Ramos (cell line): Measurements from ENCODE around the gene SLC37A1.

Experiments used
- in situ Hi-C: fragments of 300-500 bp; cut with MboI; formaldehyde crosslinking; loops from one replicate; pipeline ENCODE4 v1.14.3; 2022; ENCODE audit warnings: low sequenced_read_pairs; ENCODE audit not compliant: unreplicated experiment

Gene SLC37A1

DNA sequence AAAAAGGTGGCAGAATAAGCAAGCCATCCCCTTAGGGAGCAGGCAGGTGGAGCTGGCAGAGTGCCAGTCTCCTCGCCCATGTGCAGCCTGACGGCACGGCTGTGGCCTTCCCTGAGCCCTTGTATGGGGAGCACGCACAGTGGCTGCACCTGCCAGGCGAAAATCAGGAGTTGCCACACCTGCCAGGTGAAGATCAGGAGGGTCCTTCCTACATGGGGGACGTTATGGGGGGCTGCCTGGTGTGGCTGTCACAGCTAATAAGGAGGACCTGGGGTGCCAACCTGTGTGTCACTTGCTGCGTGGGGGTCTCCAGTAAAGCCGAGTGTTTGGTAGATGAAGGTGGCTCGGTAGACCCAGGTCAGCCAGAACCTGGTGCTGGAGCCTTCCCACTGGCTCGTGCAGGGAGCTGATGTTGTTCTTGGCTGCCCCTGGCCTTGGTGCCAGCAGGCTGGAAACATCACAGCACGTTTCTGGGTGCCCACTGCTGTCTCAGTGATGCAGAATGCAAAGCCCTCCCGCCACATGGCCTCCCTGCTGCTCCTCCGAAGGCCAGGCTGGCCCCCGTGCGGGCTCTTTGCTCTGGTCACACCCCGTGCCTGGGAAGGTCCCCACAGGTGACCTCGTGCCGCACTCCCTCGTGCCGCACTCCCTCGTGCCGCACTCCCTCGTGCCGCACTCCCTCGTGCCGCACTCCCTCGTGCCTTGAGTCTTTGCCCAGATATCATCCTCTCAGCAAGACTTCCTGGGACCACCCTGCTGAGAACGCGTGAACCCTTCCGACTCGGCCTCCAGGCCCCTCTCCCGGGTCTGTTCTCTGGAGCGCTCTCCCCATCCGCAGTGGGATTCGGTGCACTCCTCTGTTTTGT is 55.4 kb downstream of the SLC37A1 start:
- in situ Hi-C loops, result no loop called here

DNA sequence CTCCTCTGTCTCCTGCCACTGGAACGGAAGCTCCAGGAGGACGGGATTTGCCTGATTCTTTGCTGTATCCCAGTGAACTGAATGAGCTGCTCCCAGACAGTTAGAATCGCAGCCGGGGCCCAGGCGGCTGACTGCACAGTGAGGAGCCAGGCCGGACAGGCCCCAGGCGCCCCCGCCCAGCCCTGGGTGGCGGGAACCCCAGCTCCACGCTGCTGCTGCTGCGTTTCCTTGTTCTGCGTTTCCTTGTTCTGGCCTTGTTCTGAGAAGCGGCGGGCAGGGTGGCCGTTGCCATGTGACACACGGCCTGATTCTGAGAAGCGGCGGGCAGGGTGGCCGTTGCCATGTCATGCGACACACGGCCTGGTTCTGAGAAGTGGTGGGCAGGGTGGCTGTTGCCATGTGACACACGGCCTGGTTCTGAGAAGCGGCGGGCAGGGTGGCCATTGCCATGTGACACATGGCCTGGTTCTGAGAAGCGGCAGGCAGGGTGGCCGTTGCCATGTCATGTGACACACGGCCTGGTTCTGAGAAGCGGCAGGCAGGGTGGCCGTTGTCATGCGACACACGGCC is 56.2 kb downstream of the SLC37A1 start:
- in situ Hi-C loops, result no loop called here

DNA sequence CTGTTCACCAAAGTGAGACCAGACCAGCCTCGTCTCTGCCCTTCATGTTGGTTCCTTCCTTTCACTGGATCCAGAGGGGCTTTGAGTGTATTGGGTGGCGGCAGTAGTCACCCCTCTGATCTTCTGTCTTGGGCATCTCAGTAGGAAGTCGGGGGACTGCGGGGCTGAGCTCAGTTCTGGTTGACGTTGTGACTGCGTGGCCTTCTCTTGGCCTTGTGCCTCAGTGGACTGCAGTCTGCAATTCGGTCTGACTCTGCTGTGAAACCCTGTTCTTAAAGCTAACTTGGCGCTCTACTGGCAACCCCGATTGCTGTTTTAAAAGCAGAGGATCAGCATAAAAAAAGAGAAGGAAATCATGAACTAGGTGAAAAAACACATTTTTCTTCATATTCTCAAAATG is 56.7 kb downstream of the SLC37A1 start:
- in situ Hi-C loops, result no loop called here

DNA sequence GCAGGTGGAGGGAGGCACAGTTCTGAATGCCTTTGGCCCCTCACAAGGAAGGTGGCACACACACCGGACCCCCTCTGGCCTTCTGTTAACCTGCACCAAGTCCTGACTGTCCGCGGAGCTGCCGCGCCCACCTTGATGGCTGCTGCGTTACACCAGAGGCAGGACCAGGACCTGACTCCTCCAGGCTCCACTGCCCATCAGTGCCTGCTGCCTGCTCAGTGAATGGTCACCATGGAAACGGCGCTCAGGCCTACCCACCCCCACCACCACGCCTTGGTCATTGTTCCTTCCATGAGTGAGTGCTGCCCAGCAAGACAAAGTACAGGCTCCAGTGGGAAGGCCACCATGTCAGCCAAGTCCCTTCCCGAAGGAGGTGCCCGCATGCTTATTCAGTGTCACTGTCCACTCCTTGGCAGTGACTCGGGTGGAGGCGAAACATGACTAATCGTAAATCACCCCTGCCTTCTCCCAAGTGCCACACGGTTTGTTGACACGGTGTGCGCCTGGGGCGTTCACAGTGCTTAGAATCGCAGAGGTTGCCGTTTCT is 57.3 kb downstream of the SLC37A1 start:
- in situ Hi-C loops, result no loop called here

DNA sequence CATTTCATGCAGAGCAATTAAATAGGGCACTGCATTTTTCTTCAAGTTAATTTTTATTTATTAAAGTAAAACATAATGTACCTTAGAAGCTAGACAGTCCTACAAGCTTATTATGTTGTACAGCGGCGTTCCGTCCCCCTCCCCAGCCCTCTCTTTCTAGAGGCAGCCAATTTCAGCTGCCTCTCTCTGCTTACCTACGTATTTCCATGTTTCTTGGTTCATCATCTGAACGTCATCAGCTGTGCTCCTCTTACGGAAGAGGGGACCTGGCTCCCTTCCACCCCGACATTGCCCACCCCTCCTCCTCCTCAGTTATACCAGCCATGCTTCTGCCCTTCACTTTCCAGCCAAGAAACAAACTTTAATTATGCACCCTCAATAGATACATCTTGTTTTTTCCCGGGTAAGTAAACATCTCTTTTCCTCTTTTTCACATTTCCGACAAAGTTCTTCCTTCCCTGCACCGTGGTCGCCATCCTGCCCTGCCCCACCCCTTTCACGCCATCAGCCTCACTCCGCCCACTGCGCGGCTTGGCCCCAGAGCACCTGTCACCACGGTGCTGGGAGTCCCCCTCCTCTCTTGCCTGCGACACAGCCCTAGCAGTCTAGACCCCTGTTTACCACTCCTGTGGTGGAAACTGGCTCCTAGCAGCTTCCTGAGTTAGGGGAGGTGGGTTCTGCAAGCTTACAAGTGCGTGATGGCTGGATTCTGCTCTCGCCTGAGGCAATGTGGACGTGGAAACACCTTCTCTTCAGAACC is 57.9 kb downstream of the SLC37A1 start:
- in situ Hi-C loops, result no loop called here

DNA sequence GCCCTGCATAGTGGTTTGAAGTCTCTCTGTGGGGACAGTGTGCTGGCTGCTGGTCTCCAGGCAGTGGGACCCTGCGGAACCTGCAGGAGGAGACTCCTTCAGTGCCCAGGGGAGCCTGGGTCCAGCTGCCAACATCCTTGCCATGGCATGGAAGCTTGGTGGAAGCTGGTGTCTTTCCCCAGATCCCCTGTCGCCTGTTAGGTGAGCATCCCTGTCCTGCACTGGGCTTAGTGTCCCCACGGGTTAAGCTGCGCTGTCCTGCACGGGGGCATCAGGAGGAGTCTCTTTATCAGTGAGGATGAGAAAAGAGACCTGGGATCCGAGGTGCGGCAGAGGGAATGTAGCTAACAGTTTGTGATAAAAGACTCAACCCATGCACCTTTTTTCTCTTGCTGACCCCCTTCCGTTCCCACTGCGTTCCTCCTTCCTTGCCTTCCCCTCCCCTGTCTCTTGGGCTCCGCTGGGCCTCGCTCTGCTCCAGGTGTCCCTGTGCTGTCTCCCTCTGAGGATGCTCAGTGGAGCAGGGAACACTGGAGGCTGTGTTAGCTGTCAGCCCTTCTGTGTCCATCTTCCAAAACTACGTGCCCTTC is 59.3 kb downstream of the SLC37A1 start:
- in situ Hi-C loops, result no loop called here

DNA sequence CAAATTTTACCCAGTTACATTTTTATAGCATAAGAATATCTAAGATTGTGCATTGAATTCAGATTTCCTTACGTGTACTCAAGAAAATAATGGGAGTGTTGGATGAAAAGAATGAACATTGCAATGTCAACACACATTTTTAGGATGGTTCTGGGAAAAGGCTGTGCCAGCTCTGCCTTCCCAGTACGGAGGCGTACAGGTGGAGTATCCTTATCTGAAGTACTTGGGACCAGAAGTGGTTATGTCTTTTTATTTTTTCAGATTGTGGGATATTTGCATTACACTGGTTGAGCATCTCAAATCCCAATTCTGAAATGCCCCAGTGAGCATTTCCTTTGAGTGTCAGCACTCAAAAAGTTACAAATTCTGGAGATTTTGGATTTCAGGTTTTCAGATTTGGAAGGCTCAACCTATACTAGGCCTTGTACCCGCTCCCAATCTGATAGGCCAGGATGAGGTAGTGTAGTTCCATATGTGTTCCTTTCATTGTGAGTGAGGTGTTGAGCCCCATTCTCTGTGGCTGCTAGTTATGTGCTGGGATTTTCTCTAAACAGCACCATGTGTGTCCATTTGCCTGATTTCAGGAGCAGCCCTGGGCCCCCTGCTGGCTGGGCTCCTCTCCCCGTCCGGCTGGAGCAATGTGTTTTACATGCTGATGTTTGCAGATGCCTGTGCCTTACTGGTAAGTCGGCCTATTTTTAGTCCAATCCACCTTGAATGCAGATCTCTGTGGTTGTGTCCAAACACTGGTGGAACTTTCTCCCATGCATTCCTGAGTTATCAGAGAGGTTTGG is 60.8 kb downstream of the SLC37A1 start:
- in situ Hi-C loops, result no loop called here

DNA sequence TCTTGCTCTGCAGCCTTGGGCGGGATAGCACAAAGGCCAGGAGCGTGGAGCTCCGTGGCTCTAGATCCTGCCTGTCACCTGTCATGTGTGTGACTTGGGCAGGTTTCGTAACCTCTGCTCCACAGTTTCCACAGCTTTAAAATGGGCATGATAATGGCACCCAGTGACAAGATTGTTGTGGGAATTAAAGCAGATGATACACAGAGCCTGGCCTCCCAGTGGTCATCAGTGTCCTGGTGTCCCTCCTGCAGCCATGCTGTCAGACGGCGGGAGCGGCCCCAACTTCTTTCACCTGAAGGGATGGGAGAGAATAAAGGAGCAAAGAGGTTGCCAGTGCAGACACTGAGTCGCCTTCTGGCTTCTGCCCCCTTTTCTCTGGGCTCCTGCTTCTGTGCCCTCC is 61.5 kb downstream of the SLC37A1 start:
- in situ Hi-C loops, result no loop called here

DNA sequence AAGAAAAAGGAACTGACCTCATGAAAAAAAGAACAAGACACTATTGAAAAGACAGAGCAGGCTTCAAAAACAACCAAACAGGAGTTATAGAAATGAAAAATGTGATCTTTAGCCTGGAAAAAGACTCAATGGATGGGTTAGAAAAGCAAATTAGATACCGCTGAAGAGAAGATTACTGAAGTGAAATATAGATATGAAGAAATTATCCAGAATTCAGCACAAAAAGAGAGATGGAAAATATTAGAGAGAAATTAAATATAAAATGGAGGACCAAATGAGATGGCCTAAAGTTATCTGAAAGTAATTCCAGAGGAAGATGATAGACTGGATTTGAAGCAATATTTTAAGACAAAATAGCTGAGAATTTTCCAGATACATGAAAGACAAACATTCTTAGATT is 63.0 kb downstream of the SLC37A1 start:
- in situ Hi-C loops, result no loop called here

DNA sequence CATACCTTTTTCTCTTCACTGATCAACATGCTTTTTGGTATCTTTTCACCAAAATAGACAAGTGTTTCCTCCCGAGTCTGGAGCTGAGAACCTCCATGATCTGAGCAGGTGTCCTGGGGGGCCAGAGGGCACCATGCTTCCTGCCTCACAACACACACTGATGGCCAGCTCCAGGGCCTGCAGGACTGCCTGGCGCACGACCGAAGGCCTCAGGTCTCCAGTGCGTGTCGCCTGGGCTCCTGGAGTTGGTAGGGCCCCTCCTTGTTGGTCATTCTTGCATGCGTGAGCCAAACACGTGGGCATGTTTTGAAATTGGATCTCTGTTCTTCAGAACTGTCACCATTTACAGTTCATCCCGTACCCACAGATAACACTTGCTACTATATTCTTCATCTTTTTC is 64.4 kb downstream of the SLC37A1 start:
- in situ Hi-C loops, result no loop called here

DNA sequence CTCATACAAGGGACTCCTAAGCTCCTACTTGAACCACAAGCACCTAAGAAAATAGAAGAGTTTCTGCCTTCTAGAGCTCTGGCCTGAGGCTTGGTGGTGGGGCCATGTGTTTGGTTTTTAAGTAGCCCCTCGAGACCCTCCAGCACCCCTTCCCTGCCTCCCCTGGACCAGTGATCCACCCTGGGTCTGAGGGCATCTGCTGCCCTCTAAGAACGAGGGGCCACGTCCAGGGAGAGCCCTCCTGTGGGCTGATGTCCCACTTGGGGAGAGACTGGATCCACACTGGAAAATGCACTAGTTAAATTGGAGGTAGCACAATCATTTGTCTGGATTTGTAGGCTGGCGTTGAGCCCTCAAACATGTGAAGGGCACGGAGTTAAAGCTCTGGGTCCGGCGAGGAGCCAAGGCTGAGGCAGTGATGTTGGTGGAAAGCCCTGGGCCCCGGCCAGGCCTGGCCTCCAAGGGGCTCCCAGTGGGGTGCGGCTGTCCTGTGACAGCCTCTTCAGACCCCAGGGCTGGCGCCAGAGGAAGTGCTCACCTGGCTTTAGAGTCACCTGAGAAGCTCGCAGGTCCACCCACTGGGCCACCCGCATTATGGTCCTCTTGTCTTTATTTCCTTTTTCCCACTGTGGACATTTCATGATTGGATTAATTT is 65.2 kb downstream of the SLC37A1 start:
- in situ Hi-C loops, result no loop called here

DNA sequence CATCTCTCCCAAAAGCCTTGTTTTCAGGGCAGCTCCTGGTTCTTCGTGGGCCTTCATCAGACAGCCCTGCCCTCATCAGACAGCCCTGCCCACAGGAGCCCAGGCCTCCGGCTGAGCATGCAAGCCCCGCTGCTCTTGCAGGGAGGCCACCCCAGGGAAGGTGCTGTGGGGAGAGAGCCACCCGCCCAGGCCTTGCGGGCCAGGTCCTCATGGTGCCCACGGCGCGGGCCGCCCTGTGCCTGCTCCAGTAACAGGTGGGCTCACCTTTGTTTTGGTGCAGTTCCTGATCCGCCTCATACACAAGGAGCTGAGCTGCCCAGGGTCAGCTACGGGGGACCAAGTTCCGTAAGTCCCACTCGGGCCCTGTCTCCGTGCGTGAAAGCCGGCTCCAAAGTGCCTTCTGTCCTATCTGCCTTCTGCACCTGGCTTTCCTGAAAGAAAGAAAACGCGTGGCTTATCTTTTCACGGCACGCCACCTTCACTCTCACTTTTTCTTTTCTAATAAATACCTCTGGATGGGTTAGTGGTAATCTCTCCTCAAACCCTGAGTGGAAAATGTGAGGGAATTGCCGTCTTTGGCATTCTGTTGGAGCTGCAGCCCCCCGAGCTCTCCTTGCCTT is 65.9 kb downstream of the SLC37A1 start:
- in situ Hi-C loops, result no loop called here

DNA sequence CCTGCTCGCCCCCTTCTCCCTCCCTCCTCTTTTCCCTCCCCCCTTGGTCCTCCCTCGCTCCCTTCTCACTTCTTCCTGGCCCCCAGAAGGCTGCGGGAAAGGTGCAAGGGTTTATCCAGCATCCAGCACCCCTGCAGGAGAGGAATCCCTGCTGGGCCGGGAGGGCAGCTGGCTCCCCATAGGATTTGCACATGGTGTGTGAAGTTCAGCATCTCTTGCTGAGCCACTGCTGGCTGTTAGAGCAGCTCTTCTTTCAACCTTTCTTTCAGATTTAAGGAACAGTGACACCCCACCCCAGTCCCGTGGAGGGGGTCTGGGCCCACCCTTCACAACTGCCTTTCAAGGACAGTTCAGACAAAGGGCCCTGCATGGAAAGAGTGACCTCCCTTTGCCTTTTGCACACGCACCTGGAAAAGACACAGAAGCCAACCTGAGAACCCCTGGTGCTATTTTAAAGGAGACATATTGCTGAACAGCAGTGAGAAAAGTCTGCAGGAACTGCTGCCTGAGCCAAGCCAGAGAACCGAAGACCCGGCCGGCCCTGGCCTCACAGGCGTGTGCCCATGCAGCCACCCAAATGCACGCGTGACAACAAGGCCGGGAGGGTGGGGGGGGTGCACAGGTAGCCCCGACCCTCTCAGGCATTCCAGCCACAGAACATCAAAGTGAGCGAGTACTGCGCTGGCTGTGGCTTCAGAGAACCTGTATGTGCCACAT is 66.6 kb downstream of the SLC37A1 start:
- in situ Hi-C loops, result no loop called here

DNA sequence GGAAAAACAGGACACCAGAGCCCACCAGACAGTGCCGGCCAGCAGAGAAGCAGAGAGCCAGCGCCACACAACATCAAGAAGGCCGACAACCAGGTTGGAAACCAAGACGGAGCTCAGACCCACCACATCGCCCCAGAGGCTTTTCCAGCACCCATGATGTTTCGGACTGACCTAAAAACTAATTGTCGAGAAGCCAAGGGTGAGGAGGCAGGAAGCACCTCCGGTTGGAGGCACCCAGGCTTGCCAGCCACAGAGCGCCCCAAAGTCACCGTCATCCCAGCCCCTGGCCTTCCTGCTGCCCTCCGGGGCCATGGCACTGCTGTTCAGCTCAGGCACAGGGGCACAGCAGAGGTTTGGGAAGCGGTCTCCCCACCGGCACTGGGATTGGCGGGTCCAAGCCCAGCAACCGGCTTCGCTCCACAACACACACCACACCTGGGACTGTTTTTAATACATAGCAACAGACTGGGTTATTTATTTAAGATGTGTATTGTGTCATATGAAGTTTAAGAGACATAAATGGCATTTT is 67.2 kb downstream of the SLC37A1 start:
- in situ Hi-C loops, result no loop called here

DNA sequence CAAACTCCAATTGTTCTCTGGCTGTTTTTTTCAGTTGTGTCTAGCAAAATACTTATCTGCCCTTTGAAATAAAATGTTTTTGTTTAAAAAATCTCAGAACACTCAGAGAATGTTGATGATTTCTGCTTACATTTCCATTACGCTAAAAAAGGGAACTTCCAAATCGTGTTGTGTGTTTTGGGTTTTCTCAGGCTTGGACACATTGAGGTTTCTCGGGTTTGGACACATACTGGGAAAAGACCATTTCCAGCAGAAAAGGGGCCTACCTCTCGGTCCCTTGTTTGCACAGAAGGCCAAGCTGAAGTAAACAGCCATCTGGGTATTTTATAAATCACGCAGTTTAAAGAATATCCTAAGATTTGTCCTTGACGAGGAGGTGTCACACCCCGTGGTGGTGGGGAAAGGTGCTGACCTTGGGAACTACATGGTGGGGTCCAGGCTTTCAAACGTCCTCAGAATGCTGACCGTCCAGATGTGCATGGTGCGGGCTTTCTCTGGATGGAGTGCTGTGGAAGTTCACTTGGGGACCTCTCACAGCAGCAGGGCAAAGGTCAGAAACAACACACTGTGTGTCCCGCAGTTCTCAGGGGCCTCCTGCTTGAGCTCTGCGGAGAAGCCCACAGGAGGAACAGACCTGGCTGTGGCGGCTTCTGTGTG is 67.8 kb downstream of the SLC37A1 start:
- in situ Hi-C loops, result no loop called here

DNA sequence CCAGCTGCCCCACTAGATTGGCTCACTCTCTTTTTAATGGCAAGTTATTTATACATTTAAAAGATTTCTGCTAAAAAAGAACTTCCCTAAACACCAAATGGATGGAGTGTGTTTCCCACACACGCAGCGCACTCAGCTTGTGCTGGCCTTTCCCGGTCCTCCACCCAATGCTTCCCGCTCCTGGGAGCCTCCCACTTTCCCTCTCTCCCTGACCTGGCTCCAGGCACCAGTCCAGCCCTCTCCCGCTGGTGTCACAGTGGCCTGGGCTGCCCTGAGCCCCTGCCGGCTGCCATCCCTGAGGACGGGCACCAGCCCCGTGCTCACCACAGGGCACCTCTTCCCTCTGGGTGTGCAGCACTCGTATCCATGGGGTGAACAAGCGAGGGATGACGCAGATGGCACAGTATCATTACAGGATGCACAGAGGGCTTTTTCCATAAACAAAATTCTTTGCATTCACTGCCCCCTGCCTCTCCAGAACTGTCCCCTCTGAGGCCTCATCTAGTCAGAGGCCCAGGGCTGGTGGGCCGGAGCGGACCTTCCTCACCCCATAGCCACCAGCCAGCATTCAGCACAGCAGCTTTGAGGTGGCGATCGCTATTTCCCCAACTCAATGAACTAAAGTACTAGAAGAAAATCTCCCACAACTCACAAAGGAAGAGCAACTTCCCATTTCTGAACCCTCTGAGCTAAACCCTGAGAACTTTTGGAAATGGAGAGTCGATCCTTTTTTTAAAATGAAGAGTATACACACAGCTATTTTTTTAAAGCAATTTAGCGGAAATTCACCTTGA is 68.5 kb downstream of the SLC37A1 start:
- in situ Hi-C loops, result no loop called here
